ENCODE data around the gene PNPLA5.

The PNPLA5 gene, protein sequence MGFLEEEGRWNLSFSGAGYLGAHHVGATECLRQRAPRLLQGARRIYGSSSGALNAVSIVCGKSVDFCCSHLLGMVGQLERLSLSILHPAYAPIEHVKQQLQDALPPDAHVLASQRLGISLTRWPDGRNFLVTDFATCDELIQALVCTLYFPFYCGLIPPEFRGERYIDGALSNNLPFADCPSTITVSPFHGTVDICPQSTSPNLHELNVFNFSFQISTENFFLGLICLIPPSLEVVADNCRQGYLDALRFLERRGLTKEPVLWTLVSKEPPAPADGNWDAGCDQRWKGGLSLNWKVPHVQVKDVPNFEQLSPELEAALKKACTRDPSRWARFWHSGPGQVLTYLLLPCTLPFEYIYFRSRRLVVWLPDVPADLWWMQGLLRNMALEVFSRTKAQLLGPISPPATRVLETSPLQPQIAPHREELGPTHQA

DNA sequence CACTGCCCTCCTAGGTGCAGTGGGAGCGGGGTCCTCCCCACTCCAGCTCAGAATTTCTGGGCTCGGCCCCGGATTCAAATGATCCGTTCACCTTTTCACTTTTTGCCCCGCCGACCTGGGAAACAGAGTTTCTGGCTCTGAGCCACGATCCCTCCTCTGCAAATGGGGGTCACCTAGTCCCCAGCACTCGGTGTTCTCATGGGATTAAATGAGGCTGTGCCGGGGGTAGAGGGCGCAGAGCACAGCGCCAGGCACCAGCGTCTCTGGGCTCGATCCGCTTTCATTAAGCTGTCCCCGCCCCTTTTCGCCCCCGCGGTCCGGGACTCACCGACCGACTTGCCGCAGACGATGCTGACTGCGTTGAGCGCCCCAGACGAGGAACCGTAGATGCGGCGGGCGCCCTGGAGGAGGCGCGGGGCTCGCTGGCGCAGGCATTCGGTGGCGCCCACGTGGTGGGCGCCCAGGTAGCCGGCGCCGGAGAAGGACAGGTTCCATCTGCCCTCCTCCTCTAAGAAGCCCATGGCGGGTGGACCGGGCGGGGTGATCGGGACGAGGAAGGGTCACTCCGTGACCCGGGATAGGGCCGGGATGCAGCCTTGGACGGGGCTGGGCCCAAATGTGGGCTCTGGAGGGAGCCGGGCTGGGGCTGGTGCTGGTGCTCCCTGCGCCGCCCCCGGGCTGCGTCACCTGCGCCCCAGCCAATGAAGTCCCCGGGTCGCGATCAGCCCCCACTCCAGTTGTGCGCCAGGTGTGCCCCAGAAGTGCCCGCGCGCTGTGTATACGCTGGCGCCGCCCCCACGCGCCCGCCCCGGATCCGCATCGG is at the start of gene PNPLA5:
Gene PNPLA5 (minus strand): TSS at position 654 of the 823 bp plus-strand sequence. CDS start 133 bp downstream, at position 521.
- DNase-seq (ENCODE audit: low read depth) = no peak
- TF ChIP-seq, protein P1, sequence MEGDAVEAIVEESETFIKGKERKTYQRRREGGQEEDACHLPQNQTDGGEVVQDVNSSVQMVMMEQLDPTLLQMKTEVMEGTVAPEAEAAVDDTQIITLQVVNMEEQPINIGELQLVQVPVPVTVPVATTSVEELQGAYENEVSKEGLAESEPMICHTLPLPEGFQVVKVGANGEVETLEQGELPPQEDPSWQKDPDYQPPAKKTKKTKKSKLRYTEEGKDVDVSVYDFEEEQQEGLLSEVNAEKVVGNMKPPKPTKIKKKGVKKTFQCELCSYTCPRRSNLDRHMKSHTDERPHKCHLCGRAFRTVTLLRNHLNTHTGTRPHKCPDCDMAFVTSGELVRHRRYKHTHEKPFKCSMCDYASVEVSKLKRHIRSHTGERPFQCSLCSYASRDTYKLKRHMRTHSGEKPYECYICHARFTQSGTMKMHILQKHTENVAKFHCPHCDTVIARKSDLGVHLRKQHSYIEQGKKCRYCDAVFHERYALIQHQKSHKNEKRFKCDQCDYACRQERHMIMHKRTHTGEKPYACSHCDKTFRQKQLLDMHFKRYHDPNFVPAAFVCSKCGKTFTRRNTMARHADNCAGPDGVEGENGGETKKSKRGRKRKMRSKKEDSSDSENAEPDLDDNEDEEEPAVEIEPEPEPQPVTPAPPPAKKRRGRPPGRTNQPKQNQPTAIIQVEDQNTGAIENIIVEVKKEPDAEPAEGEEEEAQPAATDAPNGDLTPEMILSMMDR (IDR thresholded peaks at IDR 0.05; ENCODE audit: control insufficient read depth, insufficient read depth, low read depth, low read length, missing control alignments) = no peak
- peak within 1 kb of the TSS; percentile 14 for H3K4me3 ChIP-seq (ENCODE audit: control insufficient read depth, low read depth, low read length)

DNA sequence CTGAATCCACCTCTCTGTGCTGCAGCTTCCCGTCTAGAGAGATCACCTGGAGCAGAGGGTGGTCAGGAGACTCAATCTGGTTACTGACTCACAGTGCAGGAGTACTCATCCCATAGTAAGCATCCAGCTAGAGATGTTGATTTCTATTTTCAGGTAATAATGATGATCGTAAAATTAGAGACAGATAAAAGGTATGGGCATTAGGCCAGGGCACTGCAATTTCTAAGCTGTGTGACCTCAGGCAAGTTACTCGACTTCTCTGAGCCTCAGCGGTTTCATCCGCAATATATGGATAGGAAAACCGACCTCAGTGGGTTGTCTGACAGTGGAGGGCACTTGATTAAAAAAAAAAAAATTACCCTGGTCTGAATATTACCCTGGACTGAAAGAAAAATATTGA is 49.6 kb upstream of the PNPLA5 start:
- TF ChIP-seq, protein P1 (IDR thresholded peaks at IDR 0.05; ENCODE audit: control insufficient read depth, insufficient read depth, low read depth, low read length, missing control alignments) = no peak
- H3K4me3 ChIP-seq (ENCODE audit: control insufficient read depth, low read depth, low read length) = no peak overlapping the region

DNA sequence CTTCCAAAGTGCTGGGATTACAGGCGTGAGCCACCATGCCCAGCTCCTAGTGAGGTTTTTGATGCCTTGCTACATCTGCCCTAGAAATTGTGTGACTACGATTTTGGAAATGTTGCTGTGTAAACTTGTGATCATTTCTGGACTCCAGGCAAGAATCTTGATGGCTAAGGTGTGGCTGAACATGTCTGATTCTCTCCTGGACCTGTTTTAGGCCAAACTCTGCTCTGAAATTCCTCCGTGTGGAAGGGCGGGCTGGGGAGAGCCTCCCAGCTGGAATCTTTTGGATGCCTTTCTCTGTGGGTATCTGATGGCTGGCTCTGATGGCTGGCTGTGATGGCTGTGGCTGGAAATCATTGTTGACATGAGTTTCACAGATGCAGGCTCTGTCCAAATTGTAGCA is 40.0 kb upstream of the PNPLA5 start:
- DNase-seq (ENCODE audit: low read depth) = no peak
- no peak overlapping the region for H3K4me3 ChIP-seq (ENCODE audit: control insufficient read depth, low read depth, low read length)
- TF ChIP-seq, protein P1 (IDR thresholded peaks at IDR 0.05; ENCODE audit: control insufficient read depth, insufficient read depth, low read depth, low read length, missing control alignments) = no peak

More for the DNA sequence above, 49.6 kb upstream of the PNPLA5 start:
- no peak for DNase-seq (ENCODE audit: low read depth)

DNA sequence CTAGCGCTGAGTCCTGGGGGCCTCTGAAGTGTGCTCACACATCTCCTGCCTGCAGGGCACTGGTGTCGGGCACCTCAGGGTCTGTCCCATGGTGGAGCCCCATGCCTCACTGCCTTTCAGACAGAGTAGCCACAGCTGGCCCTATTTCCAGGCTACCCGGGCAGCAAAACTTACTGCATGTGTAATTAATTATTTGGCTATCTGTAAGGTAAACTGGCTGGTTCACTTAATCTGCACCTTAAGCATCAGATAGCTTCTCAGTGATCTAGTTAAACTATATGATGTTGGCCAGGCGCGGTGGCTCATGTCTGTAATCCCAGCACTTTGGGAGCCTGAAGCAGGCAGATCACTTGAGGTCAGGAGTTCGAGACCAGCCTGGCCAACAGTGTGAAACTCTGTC is 37.1 kb upstream of the PNPLA5 start:
- no peak for DNase-seq (ENCODE audit: low read depth)
- H3K4me3 ChIP-seq (ENCODE audit: control insufficient read depth, low read depth, low read length) = no peak overlapping the region
- TF ChIP-seq, protein P1 (IDR thresholded peaks at IDR 0.05; ENCODE audit: control insufficient read depth, insufficient read depth, low read depth, low read length, missing control alignments) = no peak

DNA sequence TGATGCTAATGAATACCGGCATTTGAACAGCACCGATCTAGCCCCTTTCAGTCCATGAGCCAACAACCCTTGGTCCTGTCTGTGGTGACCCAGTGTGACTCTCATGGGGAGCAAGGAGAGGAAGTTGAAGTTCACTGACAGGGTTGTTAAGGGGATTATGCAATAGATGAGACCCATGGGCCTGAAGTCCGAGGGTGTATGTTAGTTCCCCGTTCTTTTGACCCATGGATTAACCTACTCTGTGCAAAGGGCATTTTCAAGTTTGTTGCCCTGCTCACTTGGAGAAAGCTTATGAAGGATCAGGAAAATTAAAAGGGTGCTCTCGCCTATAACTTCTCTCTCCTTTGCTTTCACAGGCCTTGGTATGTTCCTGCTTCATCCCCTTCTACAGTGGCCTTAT is 36.7 kb upstream of the PNPLA5 start:
- no peak for DNase-seq (ENCODE audit: low read depth)
- no peak overlapping the region for H3K4me3 ChIP-seq (ENCODE audit: control insufficient read depth, low read depth, low read length)
- TF ChIP-seq, protein P1 (IDR thresholded peaks at IDR 0.05; ENCODE audit: control insufficient read depth, insufficient read depth, low read depth, low read length, missing control alignments) = no peak

DNA sequence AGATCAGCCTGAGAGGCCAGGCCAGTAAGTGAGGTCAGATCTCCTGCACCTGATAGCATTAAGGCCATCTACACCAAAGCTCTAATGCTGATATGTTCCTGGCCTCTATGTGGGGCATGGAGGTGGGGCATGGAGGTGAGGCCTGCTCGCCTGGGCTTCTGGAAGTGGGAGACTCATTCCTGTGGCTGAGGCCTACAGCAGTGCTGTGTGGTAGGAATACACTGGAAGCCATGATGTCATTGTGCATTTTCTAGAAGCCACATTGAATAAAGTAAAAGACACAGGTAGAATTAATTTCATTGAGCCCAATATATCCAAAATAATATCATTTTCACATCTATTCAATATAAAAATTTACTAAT is 34.5 kb upstream of the PNPLA5 start:
- TF ChIP-seq, protein P1 (IDR thresholded peaks at IDR 0.05; ENCODE audit: control insufficient read depth, insufficient read depth, low read depth, low read length, missing control alignments) = no peak
- no peak overlapping the region for H3K4me3 ChIP-seq (ENCODE audit: control insufficient read depth, low read depth, low read length)

More for the DNA sequence above, 34.5 kb upstream of the PNPLA5 start:
- DNase-seq (ENCODE audit: low read depth) = no peak

All from AG09309 (cell line).